Natural killer cell treated with Interleukin-12 subunit alpha and Interleukin-12 subunit beta and Interleukin-15 and Interleukin-18, amount 100 ng/mL, for 72 hours (primary cell): ENCODE data around the gene TROAP. TPM values are rescaled to one million over a fixed set of nuclear protein-coding genes. Genes with fewer than 3 reads are reported as not detected.
A peak's percentile ranks its signal among the peaks of the same experiment; 100 is the strongest.
"Not testable (repeated sequence)": the region's sequence is repeated elsewhere in the genome, so short reads cannot be mapped to it uniquely, and the experiment has no call there.

ENCODE experiments used
- ATAC-seq, 2 donors: fragments of 150-1000 bp; cut with Tn5 transposase in 1 of 2; sonication (Bioruptor Pico), chemical (Tn5 transposase) in 1 of 2; 2 replicates each; pipeline ENCODE4 v1.10.0; 2021
- DNase-seq: peaks from one replicate; pipeline ENCODE4 v3.0.0; 2022; ENCODE audit warnings: low spot score
- H3K27ac Mint-ChIP-seq, 2 donors: 1 replicate in 1 of 2; 2 replicates in 1 of 2; pipeline ENCODE4 v1.8.0; 2022; ENCODE audit warnings: mixed read lengths in 2 of 2, mild to moderate bottlenecking in 1 of 2, moderate library complexity in 1 of 2
- H3K27me3 Mint-ChIP-seq, 2 donors: 1 replicate in 1 of 2; 2 replicates in 1 of 2; pipeline ENCODE4 v1.8.0; 2022; ENCODE audit warnings: mixed read lengths in 2 of 2
- H3K36me3 Mint-ChIP-seq: one replicate; pipeline ENCODE4 v1.8.0; 2022; ENCODE audit warnings: mixed read lengths
- H3K4me1 Mint-ChIP-seq, 2 donors: 1 replicate in 1 of 2; 2 replicates in 1 of 2; pipeline ENCODE4 v1.8.0; 2022; ENCODE audit warnings: low read depth in 2 of 2, mixed read lengths in 2 of 2, mild to moderate bottlenecking in 1 of 2
- H3K4me3 Mint-ChIP-seq: one replicate; pipeline ENCODE4 v1.8.0; 2022; ENCODE audit warnings: mixed read lengths
- H3K9me3 Mint-ChIP-seq: 2 replicates; pipeline ENCODE4 v1.8.0; 2022; ENCODE audit warnings: mixed read lengths
- total RNA-seq, 2 donors: library from RNA; stranded (reverse); gene quantifications; one replicate each; pipeline ENCODE4 v1.2.3, GENCODE V29; 2022

The TROAP gene
- total RNA-seq, 2 donors from 2014 or later: 37.4 to 103 TPM

GRCh38 chr12:49301760-49302159 lies 21.3 kb upstream of the TROAP start:
- no peak for DNase-seq
- no peaks in the 10 kb centered on the region for H3K36me3 Mint-ChIP-seq
- H3K9me3 Mint-ChIP-seq: no peaks in the 10 kb centered on the region
- H3K27me3 Mint-ChIP-seq: peaks cover 38 to 43% of the 10 kb centered on the region in 2 donors
- peak; percentile 73 to 87 for ATAC-seq
- H3K27ac Mint-ChIP-seq: no peak overlapping the region
- peaks cover 5% of the 10 kb centered on the region in 2 donors for H3K4me1 Mint-ChIP-seq
- no peak overlapping the region for H3K4me3 Mint-ChIP-seq

- H3K4me3 Mint-ChIP-seq: no peak overlapping the region
- no peaks in the 10 kb centered on the region for H3K36me3 Mint-ChIP-seq
- peaks cover 37 to 39% of the 10 kb centered on the region in 2 donors for H3K27me3 Mint-ChIP-seq
- H3K4me1 Mint-ChIP-seq: peaks cover 5% of the 10 kb centered on the region in 2 donors
- no peak for ATAC-seq
- no peak for DNase-seq
- no peak overlapping the region for H3K27ac Mint-ChIP-seq
- H3K9me3 Mint-ChIP-seq: no peaks in the 10 kb centered on the region
Measured at GRCh38 chr12:49304161-49304560, 18.9 kb upstream of the TROAP start.

- H3K4me1 Mint-ChIP-seq: peaks cover 5% of the 10 kb centered on the region in 2 donors
- H3K9me3 Mint-ChIP-seq: no peaks in the 10 kb centered on the region
- no peak overlapping the region for H3K27ac Mint-ChIP-seq
- ATAC-seq (no peak), DNase-seq (no peak)
- H3K36me3 Mint-ChIP-seq: no peaks in the 10 kb centered on the region
- H3K4me3 Mint-ChIP-seq: no peak overlapping the region
- peaks cover 42 to 45% of the 10 kb centered on the region in 2 donors for H3K27me3 Mint-ChIP-seq
Measured at GRCh38 chr12:49305762-49306510, 17.1 kb upstream of the TROAP start.

DNA sequence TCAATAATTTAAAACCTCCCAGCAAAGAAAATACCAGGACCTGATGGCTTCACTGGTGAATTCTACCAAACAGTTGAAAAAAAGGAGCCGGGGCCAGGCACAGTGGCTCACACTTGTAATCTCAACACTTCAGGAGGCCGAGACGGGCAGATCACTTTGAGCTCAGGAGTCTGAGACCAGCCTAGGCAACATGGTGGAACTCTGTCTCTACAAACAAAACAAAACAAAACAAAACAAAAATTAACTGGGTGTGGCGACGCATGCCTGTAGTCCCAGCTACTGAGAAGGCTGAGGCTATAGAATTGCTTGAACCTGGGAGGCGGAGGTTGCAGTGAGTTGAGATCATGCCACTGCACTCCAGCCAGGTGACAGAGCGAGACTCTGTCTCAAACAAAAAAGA lies 13.7 kb upstream of the TROAP start:
- no peaks in the 10 kb centered on the region for H3K9me3 Mint-ChIP-seq
- H3K36me3 Mint-ChIP-seq: no peaks in the 10 kb centered on the region
- H3K4me3 Mint-ChIP-seq: no peak overlapping the region
- ATAC-seq (no peak), DNase-seq (no peak)
- peaks cover 32 to 34% of the 10 kb centered on the region in 2 donors for H3K27me3 Mint-ChIP-seq
- H3K4me1 Mint-ChIP-seq: no peaks in the 10 kb centered on the region
- H3K27ac Mint-ChIP-seq: no peak overlapping the region

- not testable (repeated sequence) for H3K4me1 Mint-ChIP-seq, H3K4me3 Mint-ChIP-seq, ATAC-seq, H3K9me3 Mint-ChIP-seq, DNase-seq, H3K36me3 Mint-ChIP-seq, H3K27ac Mint-ChIP-seq
- peaks cover 28 to 30% of the 10 kb centered on the region in 2 donors for H3K27me3 Mint-ChIP-seq
Measured at GRCh38 chr12:49310451-49311000, 12.5 kb upstream of the TROAP start.

GRCh38 chr12:49314811-49315210 lies 8.2 kb upstream of the TROAP start:
- peaks cover 0 to 6% of the 10 kb centered on the region in 2 donors for H3K27me3 Mint-ChIP-seq
- DNase-seq (no peak), ATAC-seq (no peak)
- no peaks in the 10 kb centered on the region for H3K36me3 Mint-ChIP-seq
- no peak overlapping the region for H3K27ac Mint-ChIP-seq
- no peak overlapping the region for H3K4me3 Mint-ChIP-seq
- H3K9me3 Mint-ChIP-seq: no peaks in the 10 kb centered on the region
- H3K4me1 Mint-ChIP-seq: no peaks in the 10 kb centered on the region

DNA sequence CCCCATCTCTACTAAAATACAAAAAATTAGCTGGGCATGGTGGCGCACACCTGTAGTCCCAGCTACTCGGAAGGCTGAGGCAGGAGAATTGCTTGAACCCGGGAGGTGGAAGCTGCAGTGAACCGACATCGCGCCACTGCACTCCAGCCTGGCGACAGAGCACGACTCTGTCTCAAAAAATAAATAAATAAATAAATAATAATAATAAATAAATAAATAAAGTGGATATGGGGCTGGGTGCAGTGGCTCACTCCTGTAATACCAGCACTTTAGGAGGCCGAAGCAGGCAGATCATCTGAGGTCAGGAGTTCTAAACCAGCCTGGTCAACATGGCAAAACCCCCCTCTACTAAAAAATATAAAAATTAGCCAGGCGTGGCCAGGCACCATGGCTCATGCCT lies 5.9 kb upstream of the TROAP start:
- H3K4me3 Mint-ChIP-seq, H3K9me3 Mint-ChIP-seq, ATAC-seq, H3K4me1 Mint-ChIP-seq, H3K27me3 Mint-ChIP-seq, H3K36me3 Mint-ChIP-seq, DNase-seq, H3K27ac Mint-ChIP-seq: not testable (repeated sequence)

GRCh38 chr12:49320411-49321103 lies 2.5 kb upstream of the TROAP start:
- not testable (repeated sequence) for ATAC-seq, H3K27me3 Mint-ChIP-seq, DNase-seq, H3K9me3 Mint-ChIP-seq, H3K36me3 Mint-ChIP-seq
- Mint-ChIP-seq H3K27ac (peak overlapping the region in 1 of 2 donors; percentile 9), H3K4me3 (peak overlapping the region; percentile 9), H3K4me1 (peaks cover 15 to 19% of the 10 kb centered on the region in 2 donors)

DNA sequence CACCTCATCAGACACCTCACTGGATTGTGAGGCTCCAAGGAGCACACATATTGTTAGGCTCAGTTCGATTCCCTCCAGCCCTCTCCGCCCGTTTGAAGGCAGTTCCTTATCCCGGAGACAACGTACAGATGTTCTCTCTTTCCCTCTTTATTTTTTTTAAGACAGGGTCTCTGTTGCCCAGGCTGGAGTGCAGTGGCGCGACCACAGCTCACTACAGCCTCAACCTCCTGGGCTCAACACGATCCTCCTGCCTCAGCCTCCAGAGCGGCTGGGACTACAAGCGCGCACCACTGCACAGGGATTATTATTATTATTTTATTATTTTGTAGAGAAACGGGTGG lies 718 bp upstream of the TROAP start:
- H3K36me3 Mint-ChIP-seq: no peaks in the 10 kb centered on the region
- peaks cover 15 to 22% of the 10 kb centered on the region in 2 donors for H3K4me1 Mint-ChIP-seq
- ATAC-seq (no peak), DNase-seq (no peak)
- H3K4me3 Mint-ChIP-seq: peak overlapping the region; percentile 93
- H3K27me3 Mint-ChIP-seq: no peaks in the 10 kb centered on the region
- H3K27ac Mint-ChIP-seq: peak overlapping the region; percentile 66 to 68
- no peaks in the 10 kb centered on the region for H3K9me3 Mint-ChIP-seq

DNA sequence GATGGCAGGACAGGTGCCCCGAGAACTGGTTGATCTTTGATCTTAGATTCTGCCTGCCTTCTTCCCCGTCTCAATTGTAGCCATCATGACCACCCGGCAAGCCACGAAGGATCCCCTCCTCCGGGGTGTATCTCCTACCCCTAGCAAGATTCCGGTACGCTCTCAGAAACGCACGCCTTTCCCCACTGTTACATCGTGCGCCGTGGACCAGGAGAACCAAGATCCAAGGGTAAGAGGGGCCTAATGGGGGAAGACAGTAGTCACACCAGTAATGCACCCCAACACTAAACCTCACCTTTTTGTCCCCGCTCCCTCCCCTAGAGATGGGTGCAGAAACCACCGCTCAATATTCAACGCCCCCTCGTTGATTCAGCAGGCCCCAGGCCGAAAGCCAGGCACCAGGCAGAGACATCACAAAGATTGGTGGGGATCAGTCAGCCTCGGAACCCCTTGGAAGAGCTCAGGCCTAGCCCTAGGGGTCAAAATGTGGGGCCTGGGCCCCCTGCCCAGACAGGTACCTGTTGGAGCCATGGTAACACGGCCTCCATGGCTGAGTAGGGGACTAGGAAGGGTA lies 556 bp downstream of the TROAP start:
- H3K4me1 Mint-ChIP-seq: peaks cover 15 to 22% of the 10 kb centered on the region in 2 donors

DNA sequence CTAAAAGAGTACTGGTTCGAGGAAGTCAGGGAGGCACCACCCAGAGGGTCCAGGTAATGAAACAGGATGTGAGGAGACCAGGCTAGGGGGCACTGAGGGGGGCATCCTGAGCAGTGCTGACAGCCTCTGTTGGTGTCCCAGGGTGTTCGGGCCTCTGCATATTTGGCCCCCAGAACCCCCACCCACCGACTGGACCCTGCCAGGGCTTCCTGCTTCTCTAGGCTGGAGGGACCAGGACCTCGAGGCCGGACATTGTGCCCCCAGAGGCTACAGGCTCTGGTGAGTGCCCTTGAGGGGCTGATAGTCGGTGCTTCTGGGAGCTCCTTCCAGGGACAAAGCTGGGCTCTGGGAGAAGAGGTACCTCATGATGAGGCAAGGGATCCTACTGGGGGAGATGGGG lies 2.6 kb downstream of the TROAP start:
- ATAC-seq: no peak
- H3K27ac Mint-ChIP-seq: no peak overlapping the region
- H3K9me3 Mint-ChIP-seq: no peaks in the 10 kb centered on the region
- no peaks in the 10 kb centered on the region for H3K27me3 Mint-ChIP-seq
- H3K4me3 Mint-ChIP-seq: no peak overlapping the region
- H3K36me3 Mint-ChIP-seq: no peaks in the 10 kb centered on the region
- no peak for DNase-seq
- peaks cover 15 to 22% of the 10 kb centered on the region in 2 donors for H3K4me1 Mint-ChIP-seq

More for the DNA sequence above, 556 bp downstream of the TROAP start:
- H3K9me3 Mint-ChIP-seq: no peaks in the 10 kb centered on the region
- ATAC-seq (no peak), DNase-seq (no peak)
- H3K36me3 Mint-ChIP-seq: no peaks in the 10 kb centered on the region
- H3K27me3 Mint-ChIP-seq: no peaks in the 10 kb centered on the region
- H3K27ac Mint-ChIP-seq: peak overlapping the region; percentile 66 to 68
- peak overlapping the region; percentile 93 for H3K4me3 Mint-ChIP-seq

DNA sequence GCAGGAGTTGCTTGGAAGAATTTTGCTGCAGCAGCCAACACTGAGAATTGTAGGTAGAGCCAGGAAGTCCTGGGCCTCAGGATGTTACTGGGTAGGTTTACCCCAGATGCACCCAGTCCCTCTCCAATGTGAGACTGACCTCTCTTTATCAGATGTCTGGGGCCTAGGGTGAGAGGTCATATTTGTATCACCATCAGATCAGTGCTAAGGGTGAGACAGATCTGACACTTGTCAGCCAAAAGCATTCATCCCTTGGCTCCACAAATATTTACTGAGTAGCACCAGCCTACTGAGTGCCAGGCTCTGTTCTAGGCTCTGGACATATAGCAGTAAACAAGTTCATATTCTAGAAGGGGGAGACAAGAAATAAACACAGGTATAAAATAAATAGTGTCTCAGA lies 4.3 kb downstream of the TROAP start:
- H3K27ac Mint-ChIP-seq: no peak overlapping the region
- no peaks in the 10 kb centered on the region for H3K9me3 Mint-ChIP-seq
- no peaks in the 10 kb centered on the region for H3K36me3 Mint-ChIP-seq
- ATAC-seq (no peak), DNase-seq (no peak)
- peaks cover 2 to 5% of the 10 kb centered on the region in 2 donors for H3K27me3 Mint-ChIP-seq
- H3K4me3 Mint-ChIP-seq: no peak overlapping the region
- peaks cover 6 to 13% of the 10 kb centered on the region in 2 donors for H3K4me1 Mint-ChIP-seq

GRCh38 chr12:49327887-49328286 lies 4.8 kb downstream of the TROAP start:
- Mint-ChIP-seq H3K4me1 (peaks cover 5 to 12% of the 10 kb centered on the region in 2 donors), H3K27ac (no peak overlapping the region), H3K4me3 (no peak overlapping the region), H3K9me3 (no peaks in the 10 kb centered on the region), H3K36me3 (no peaks in the 10 kb centered on the region), H3K27me3 (peaks cover 7 to 8% of the 10 kb centered on the region in 2 donors)
- ATAC-seq (no peak), DNase-seq (no peak)

DNA sequence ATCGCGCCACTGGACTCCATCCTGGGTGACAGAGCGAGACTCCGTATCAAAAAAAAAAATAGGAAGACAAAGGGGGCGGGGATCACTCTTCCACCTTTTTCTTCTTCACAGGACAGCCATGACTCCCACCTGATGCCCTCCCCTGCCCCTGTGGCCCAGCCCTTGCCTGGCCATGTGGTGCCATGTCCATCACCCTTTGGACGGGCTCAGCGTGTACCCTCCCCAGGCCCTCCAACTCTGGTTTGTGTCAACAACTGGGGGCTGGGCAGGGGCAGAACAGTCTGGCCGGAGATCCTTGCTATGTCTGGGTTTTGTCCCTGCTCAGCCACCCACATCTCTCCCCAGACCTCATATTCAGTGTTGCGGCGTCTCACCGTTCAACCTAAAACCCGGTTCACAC lies 5.8 kb downstream of the TROAP start:
- H3K36me3 Mint-ChIP-seq: no peaks in the 10 kb centered on the region
- H3K9me3 Mint-ChIP-seq: no peaks in the 10 kb centered on the region
- DNase-seq (no peak), ATAC-seq (no peak)
- no peak overlapping the region for H3K4me3 Mint-ChIP-seq
- peaks cover 0 to 9% of the 10 kb centered on the region in 2 donors for H3K4me1 Mint-ChIP-seq
- H3K27me3 Mint-ChIP-seq: peaks cover 9 to 10% of the 10 kb centered on the region in 2 donors
- no peak overlapping the region for H3K27ac Mint-ChIP-seq
